DMS 273 (cell line): ENCODE results near the gene FLT4.
"Not testable (repeated sequence)": the region's sequence is repeated elsewhere in the genome, so short reads cannot be mapped to it uniquely, and the experiment has no call there.

Experiments
- DNase-seq: peaks from one replicate; lab custom pipeline; 2025; ENCODE audit not compliant: unreplicated experiment; lab: John Stamatoyannopoulos, UW

The FLT4 gene

DNA sequence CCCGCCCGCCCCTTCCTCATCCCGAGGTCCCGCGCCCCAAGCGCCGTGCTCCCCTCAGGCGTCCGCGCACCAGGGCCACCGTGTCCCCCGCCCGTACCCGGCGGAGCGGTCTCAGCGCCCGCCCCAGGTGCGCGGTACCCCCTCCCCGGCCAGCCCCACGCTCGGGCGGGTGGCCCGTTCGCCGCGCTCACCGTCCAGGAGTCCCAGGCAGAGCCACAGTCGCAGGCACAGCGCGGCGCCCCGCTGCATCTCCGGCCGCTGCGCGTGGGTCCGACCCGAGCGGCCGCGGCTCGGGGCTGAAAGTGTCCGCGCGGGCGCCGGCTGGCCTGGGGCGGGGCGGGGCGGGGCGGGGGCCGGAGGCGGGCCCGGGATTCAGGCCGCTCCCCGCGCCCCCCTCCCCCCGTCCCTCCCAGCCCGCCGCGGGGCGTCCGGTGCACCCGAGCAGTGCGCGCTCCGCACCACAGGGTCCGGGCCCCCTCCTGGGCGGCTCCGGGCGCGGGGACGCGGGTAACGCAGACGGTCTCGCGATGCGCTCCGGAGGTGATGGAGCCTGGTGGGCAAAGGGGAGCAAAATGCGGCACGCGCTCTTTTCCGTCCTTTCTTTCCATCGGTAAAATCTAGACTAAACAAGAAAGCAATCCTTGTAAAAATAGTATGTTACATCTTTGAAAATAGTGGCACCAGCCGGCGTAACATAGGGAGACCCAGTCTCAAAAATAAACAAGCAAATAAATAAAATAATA, at the start of gene FLT4:
Gene FLT4 (minus strand): TSS at position 304 of the 743 bp plus-strand sequence. CDS start 55 bp downstream, at position 249.
- DNase-seq: peak; percentile 34

DNA sequence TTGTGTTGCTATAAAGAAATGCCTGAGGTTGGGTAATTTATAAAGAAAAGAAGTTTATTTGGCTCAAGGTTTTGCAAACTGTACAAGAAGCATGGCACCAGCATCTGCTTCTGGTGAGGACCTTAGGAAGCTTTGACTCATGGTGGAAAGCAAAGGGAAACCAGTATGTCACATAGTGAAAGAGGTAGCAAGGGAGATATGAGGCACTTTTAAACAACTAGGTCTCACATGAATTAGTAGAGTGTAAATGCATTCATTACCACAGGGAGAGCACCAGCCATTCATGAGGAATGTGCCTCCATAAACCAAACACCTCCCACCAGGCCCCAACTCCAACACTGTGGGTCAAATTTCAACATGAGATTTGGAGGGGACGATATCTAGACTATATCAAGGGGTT, 49.6 kb upstream of the FLT4 start:
- DNase-seq: no peak

DNA sequence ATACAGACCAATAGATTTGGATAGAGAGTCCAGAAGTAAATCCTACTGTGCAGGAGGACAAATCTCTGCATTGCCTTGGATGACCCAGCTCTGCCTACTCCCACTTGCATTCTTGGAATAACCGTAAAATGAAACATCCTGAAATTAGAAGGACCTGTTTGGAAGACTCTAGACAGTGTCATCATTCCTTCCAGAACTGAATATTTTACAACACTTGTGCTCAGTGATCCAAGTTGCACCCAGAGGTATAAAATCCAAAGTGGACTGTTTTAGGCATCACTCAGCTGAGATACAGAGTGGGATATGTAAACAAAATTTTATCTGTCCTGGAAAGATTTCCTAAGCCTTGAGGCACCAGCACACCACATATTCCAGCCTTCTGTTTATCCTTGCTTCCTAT, 46.7 kb upstream of the FLT4 start:
- no peak for DNase-seq

DNA sequence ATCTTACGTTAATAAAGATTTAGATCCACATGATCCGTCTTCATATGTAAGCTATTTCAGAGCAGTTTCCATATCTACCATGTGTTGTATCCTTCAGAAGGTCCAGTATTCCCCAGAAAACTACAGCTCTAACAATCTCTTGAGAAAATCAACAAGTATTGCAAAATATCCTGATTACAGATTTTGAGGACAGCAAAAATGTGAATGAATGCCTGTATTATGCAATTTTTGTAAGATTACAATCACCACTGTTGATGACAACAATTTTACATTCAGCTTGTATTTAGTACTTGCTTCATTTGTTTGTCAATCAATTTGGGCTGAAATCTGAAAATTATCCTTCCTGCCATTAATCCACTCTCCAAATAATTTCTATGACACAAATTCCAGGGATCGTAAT, 43.0 kb upstream of the FLT4 start:
- no peak for DNase-seq

DNA sequence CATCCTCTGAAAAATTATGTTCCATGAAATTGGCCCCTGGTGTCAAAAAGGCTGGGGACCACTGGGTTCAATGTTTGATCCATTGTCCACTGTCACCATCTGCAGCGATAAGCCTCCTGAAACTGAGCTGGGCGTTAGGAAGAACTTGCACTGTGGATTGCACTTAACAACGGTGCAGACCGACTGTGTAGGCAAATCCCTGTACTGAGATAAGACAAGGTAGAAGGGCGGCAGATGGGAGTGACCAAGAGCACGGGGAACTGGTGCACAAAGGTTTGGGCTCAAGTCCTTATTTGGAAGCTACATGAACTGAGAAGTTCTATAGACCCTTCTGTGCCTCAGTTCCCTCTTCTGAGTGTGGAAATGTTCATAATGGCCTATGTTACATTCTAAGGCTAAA, 41.6 kb upstream of the FLT4 start:
- DNase-seq: no peak

DNA sequence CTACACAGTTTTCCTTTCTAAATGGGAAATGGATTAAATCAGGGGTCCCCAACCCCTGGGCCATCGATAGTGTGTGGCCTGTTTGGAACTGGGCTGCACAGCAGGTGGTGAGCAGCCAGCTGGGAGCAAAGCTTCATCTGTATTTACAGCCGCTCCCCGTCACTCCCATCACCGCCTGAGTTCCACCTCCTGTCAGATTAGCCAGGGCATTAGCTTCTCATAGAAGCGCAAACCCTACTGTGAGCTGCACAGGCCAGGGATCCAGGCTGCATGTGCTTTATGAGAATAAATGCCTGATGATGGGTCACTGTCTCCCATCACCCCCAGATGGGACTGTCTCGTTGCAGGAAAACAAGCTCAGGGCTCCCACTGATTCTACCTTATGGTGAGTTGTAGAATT, 41.2 kb upstream of the FLT4 start:
- no peak for DNase-seq

DNA sequence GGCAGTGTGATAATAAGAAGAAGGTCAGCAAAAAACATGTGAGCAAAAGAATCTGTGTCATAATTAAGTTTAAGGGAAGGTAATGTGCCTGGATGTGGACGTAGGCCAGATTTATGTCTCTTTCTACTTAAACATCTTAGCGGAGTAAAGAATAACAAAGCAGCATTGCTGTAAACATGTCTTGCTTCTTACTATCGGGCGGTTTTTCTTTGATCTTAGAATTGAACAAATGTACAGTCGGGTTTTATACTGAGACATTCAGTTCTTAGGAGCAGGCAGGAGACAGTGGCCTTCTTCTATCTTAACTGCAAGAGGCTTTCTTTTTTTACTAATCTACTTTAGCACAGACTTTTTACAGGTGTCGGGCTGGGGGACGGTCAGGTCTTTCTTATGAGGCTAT, 40.4 kb upstream of the FLT4 start:
- no peak for DNase-seq

DNA sequence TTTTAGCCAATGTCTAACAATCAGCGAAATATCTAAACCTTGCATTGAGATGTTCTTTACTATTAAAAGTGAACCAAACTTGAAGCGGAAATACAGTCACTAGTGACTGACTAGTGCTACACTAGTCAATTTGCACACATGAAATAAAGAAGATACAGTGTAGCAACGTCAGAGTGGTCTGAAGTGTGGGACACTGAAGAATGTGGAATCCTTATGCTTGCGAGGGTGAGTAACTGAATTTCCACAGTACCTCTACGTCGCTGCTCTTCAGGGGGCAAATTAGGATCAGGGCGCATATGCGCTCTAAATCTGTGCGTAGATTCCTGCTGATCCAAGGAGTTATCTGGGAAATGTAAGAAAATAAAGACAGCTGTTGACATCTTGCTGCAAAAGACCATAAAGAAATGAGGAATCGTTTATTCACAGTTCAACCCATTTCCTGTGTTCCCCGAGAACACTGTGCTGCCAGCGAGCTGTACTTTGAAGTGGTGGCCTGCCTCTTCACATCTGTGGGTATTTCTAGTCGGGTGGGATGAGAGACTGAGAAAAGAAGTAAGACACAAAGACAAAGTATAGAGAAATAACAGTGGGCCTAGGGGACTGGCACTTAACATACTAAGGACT, 39.8 kb upstream of the FLT4 start:
- no peak for DNase-seq

DNA sequence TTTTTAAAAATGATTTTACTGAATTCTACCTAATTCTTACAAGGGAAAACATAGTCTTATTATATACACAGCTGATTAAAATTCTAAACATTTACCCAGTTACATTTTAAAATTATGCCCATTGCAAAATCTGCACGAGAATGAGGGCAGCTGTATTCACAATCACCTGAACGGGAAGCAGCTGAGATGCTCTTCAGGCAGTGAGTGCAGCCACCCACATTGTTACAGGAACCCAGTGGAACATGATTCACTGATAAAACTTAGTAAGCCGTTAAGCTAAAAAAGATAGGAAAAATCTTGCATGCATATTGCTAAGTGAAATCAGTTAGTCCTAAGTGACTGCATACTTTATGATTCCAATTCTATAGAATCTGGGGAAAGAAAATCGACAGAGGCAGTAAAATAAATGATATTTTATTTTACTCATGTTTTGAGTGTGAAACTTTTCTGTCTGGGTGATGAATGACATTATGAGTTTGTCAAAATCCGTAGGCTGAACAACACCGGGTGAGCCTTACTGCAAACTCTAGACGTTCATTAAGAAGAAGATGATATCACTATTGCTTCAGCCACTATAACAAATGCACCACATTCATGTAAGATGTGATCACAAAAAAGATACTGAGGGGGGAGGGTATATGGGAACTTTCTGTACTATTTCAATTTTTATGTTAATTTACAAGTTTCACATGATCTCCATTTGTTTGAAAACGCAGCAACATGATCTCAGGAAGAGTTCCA, 39.1 kb upstream of the FLT4 start:
- no peak for DNase-seq

DNA sequence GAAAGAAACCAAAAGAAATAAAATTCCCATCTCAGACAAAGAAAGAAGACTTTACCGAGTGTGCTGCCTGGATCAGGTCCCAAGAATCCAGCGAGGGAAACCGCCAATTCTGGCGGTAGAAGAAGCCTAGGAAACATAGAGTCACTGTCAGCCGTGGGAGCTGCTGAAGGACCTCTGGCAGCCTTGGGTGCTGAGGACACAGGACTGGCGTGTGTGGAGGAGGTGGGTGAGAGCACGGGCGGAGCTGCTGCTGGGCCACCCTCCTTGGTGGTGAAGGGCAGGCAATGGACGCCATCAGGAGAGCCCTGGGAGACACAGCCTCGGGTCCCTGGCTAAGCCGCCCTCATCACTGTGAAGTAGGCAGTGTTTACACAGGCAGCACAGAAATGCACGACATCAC, 37.4 kb upstream of the FLT4 start:
- not testable (repeated sequence) for DNase-seq

DNA sequence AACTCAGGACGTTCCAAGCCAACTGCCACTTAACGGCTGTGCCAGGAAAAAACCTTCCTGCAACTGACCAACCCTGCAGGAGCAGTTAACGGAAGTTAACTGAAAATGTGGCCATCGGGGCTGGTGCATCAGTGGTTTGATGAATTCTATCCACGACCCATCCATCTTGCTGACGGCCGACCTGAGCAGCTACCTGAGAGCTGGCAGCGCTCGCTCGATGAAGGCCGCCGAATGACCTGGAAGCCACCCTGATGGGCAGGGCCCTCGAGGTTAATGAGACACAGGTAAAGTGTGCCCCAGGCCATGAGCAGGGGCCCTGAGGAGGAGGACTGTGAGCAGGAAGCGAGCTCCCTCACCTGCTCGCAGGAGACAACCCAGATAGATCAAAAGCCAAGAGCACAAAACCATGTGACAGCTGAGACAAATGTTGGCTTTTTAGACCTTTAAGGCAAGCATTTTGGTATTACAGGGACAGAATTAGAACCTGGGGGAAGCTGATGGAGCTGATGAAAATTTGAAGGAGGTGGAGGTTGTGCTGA, 35.3 kb upstream of the FLT4 start:
- no peak for DNase-seq

DNA sequence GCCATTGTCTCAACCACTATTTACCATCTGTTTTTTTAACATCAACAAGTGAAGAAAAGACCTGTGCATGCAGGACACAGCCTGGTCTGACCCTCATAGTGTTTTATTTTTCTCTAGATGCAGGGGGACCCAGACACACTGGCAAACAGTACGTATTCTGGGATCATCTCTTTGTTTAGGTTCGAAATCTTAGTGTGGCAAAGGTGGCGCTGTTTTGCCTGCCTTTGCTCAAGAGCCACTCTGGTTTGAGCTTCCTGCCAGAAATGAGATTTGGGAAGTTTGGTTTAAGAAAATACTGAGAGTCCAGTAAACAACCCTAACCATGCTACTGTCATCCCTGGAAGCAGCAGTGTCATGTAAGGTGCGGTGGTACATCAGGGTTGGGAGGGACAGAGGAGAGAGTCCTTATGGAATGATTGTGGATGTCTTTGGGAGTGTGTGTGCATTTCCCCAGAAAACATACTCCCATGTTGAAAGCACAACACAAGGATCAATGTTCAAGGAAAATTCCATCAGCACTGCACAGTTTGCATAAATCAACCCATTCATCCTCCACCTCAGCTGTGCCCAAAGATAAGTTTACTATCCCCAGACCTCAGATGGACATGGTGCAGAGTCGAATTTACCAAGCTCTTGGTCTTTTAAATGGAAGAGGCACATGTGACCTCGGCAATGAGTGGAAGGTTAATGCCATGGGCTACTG, 34.0 kb upstream of the FLT4 start:
- DNase-seq: no peak

DNA sequence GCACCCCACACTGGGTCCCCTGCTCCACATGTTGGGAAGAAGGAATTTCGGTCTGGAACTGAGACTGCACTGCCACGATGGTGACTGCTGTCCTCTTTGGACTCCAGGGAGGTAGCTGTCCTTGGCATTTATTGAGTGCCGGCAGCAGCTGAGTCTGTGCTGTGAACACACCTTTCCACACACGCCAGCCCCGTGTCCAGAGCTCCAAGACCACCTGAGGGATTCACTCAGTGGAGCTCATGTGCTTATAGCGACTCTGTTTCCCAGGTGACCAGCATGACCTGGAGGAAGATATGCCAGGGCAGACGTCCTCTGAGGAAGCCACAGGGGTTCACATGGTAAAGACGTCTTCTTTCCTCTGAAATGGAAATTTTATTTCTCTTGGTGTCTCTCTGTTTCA, 33.2 kb upstream of the FLT4 start:
- DNase-seq: no peak

DNA sequence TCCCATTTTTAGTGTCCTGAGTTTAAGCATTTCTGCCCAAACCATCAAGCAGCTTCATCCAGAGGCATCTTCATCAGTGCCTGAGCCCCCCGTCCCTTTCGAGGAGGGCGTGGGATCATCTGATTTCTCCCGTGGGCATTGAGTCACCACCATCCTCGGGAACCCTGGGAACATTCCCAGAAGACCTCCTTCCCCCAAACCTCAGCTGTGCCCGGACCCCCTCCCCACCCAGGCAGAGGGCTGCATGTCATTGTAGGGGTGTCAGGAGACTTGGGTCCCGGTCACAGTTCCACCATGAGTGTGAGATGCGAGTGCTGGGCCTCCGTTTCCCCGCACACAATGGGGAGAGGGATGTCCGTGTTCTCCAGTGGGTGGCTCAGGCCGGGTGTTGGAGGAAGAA, 32.6 kb upstream of the FLT4 start:
- not testable (repeated sequence) for DNase-seq

DNA sequence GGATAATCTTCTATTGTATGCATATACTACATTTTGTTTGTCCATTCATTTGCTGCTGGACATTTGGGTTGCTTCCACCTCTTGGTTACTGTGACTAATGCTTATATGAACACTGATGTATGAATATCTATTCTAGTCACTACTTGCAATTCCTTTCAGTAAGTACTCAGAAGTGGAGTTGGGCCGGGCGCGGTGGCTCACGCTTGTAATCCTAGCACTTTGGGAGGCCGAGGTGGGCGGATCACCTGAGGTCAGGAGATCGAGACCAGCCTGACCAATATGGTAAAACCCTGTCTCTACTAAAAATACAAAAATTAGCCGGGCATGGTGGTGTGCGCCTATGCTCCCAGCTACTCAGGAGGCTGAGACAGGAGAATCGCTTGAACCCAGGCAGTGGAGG, 28.9 kb upstream of the FLT4 start:
- DNase-seq: not testable (repeated sequence)

DNA sequence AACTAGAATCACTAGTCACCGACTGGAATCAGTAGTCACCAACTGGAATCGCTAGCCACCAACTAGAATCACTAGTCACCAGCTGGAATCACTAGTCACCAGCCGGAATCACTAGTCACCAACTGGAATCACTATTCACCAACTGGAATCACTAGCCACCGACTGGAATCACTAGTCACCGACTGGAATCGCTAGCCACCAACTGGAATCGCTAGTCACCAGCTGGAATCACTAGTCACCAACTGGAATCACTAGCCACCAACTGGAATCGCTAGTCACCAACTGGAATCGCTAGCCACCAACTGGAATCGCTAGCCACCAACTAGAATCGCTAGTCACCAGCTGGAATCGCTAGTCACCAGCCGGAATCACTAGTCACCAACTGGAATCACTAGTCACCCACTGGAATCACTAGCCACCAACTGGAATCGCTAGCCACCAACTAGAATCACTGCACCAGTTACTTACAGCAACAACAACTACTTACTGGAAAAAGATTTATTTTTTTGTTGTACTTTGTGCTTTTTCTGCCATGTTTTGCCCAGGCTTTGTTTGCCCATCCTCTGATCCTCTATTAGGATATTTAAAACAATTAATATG, 25.7 kb upstream of the FLT4 start:
- DNase-seq: no peak

DNA sequence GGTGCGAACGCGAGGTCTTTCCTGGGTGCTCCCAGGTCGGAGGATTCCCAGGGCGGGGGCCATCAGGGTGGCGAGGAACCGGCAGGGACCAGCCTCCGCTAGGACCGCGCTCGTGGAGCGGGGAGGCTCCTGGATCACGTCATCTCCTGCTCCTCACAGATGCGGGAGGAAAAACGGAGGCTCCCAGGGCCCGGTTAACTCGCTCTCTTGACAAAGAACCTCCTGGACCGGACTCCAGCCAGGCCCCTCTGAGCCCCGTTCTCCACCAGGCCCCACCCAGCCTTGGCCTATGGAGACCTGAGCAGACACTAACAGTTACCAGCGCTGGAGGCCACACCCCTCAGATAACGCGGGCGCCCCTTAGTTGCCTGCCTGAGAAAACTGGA, 24.7 kb upstream of the FLT4 start:
- peak; percentile 48 for DNase-seq

DNA sequence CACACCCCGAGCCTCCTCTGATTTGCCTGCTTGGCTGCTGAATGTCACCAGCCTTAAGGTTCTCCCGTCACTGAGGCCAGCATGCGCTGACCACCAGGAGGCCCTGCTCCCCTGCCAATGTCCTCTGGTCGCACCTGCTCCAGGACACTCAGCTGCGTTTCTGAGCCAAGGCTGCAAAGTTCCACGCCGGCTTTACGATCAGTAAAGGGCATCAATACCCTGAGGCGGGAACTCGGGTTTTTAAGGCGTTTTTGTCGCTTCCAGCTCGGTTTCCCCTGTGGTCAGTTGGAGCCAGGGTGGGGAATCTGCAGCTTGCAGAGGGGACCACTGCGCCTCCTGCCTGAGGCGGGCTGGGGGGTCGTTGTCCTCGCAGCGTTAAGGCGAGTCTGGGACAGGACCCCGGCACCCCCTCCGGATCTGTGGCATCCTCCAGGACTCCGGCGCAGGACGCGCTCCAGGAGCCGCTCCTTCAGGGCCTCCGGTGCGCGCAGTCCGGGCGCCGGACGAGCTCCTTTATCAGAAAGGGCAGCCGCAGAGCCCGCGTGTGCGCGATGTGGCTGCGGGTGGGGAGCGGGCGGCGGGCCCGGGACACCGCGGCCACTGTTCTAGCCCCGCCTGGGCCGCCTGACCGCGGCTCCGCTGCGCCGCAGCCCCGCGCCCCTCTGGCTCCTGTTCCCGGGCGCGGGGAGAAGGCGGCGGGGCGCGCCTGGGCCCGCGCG, 24.1 kb upstream of the FLT4 start:
- peak; percentile 48 for DNase-seq

DNA sequence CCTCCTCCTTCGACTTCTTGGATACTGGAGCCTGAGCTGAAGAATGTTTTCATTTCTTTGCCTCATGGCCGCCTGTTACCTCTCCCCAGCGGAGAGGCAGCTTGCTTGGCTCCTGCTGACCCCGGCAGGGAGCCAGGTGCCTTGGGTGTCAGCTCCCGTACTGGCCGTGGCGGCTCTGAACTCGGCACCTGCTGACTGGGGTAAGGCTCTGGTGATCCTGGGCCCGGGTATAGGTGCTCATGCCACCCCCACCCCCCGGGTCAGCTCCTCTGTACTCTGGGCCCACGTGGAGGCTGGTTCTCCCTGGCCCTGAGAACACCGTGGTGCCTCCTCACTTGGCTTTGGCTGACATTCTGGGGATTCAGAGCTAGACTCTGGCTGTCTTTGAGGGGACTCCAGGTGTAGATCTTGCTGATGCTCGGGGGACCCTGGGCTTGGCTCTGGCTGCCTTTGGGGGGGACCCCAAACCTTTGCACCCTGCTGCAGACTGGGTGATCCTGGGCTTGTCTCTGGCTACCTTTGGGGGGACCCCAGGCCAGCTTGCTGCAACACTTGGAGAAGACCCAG, 22.6 kb upstream of the FLT4 start:
- not testable (repeated sequence) for DNase-seq
